GM19372 (cell line): ENCODE results near the gene GPHA2.

ENCODE experiments used
- ATAC-seq: cut with Tn5 transposase; IDR thresholded peaks from one replicate; pipeline ENCODE4 v1.9.1; 2021; ENCODE audit warnings: mild to moderate bottlenecking, low read depth, moderate library complexity; ENCODE audit not compliant: unreplicated experiment

Gene GPHA2

GRCh38 chr11:64911689-64912088 lies 24.0 kb downstream of the GPHA2 start:
- no peak for ATAC-seq

GRCh38 chr11:64911142-64911541 lies 24.6 kb downstream of the GPHA2 start:
- ATAC-seq, result no peak

- ATAC-seq, result no peak
Measured at GRCh38 chr11:64910451-64911093, 25.1 kb downstream of the GPHA2 start.

- no peak for ATAC-seq
Measured at GRCh38 chr11:64909653-64910343, 25.9 kb downstream of the GPHA2 start.

- no peak for ATAC-seq
Measured at GRCh38 chr11:64908766-64909165, 26.9 kb downstream of the GPHA2 start.

- no peak for ATAC-seq
Measured at GRCh38 chr11:64906314-64906635, 29.4 kb downstream of the GPHA2 start.

GRCh38 chr11:64905516-64906313 lies 30.0 kb downstream of the GPHA2 start:
- no peak for ATAC-seq

- no peak for ATAC-seq
Measured at GRCh38 chr11:64903291-64903833, 32.3 kb downstream of the GPHA2 start.

GRCh38 chr11:64902102-64902900 lies 33.4 kb downstream of the GPHA2 start:
- ATAC-seq, result no peak

GRCh38 chr11:64900774-64901173 lies 34.9 kb downstream of the GPHA2 start:
- no peak for ATAC-seq

GRCh38 chr11:64900263-64900678 lies 35.4 kb downstream of the GPHA2 start:
- ATAC-seq, result no peak

GRCh38 chr11:64898541-64898940 lies 37.2 kb downstream of the GPHA2 start:
- no peak for ATAC-seq

- ATAC-seq, result no peak
Measured at GRCh38 chr11:64898076-64898445, 37.6 kb downstream of the GPHA2 start.

- ATAC-seq, result no peak
Measured at GRCh38 chr11:64897381-64898075, 38.2 kb downstream of the GPHA2 start.

- ATAC-seq, result no peak
Measured at GRCh38 chr11:64896448-64897022, 39.2 kb downstream of the GPHA2 start.

GRCh38 chr11:64894812-64895452 lies 40.8 kb downstream of the GPHA2 start:
- no peak for ATAC-seq

GRCh38 chr11:64894070-64894811 lies 41.5 kb downstream of the GPHA2 start:
- ATAC-seq, result no peak
